NT2/D1 (cell line): ENCODE measurements around the gene CD248.
A peak's percentile ranks its signal among the peaks of the same experiment; 100 is the strongest.

Source experiments
- DNase-seq: peaks from one replicate; pipeline ENCODE4 v3.0.0-alpha.2; 2011; ENCODE audit warnings: low read depth, low spot score
- H3K27me3 ChIP-seq: 2 replicates; pipeline ENCODE4 v1.6.0; 2011; ENCODE audit warnings: mild to moderate bottlenecking; ENCODE audit not compliant: insufficient read length, insufficient read depth
- H3K36me3 ChIP-seq: 2 replicates; pipeline ENCODE4 v1.6.1; 2011; ENCODE audit warnings: mild to moderate bottlenecking, low read length, mixed read lengths; ENCODE audit not compliant: insufficient read depth, insufficient read length
- H3K4me1 ChIP-seq: 2 replicates; pipeline ENCODE4 v1.5.1; 2011; ENCODE audit not compliant: insufficient read depth, insufficient read length
- H3K4me3 ChIP-seq: 2 replicates; pipeline ENCODE4 v1.5.1; 2011; ENCODE audit warnings: low read depth; ENCODE audit not compliant: insufficient read length
- H3K9ac ChIP-seq: 2 replicates; pipeline ENCODE4 v1.6.0; 2011; ENCODE audit warnings: low read depth; ENCODE audit not compliant: insufficient read length
- H3K9me3 ChIP-seq: 2 replicates; pipeline ENCODE4 v1.5.1; 2011; ENCODE audit warnings: mild to moderate bottlenecking, low read length; ENCODE audit not compliant: insufficient read depth
- SUZ12 ChIP-seq: IDR thresholded peaks from 2 replicates; pipeline ENCODE4 v1.6.1; 2011; ENCODE audit not compliant: insufficient read length, insufficient read depth; ENCODE audit errors: extremely low read depth
- YY1 ChIP-seq: IDR thresholded peaks from 2 replicates; pipeline ENCODE4 v1.6.1; 2011; ENCODE audit not compliant: insufficient read length, insufficient read depth
- ZNF274 ChIP-seq: IDR thresholded peaks from 2 replicates; pipeline ENCODE4 v1.6.1; 2011; ENCODE audit warnings: mild to moderate bottlenecking, low read depth, low read length

The CD248 gene

DNA sequence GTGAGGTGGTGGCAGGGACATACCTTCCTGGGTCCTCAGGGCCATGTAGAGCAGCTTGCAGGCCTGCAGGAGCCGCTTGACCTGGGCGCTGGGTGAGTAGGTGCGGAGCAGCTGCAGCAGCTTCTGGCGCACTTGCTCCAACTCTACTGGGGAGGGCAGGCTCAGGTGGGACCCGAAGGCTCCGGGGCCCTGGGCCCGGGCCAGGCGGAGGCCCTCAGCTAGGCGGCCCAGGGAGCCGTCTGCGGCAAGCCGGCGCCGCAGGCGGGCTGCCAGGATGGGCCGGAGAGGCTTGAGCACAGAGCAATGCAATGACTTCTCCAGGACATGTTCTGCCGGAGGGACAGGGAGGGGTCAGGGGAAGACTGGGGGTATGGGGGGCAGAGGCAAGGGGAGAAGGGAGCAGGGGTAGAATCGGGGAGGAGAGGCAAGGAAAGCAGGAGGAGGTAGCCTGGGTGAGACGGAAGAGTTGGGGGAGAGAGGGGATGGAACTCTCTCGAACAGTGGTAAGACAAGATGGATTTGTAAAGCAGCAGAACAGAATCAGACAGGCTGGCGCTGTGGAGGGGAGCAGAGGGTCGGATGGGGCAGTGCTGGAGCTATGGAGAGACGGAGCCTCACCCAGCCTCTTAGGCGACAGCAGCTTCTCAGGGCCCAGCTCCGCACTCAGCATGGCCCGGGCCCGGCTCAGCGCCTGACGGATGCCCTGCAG lies 17.2 kb upstream of the CD248 start:
- H3K27me3 ChIP-seq: no peaks in the 10 kb centered on the region
- no peak overlapping the region for H3K4me3 ChIP-seq
- peak overlapping the region; percentile 37 for H3K9ac ChIP-seq
- H3K4me1 ChIP-seq: peaks cover 8% of the 10 kb centered on the region
- no peak for DNase-seq
- peaks cover 68% of the 10 kb centered on the region for H3K36me3 ChIP-seq
- no peaks in the 10 kb centered on the region for H3K9me3 ChIP-seq
- TF ChIP-seq SUZ12 (no peak), YY1 (no peak), ZNF274 (no peak)

DNA sequence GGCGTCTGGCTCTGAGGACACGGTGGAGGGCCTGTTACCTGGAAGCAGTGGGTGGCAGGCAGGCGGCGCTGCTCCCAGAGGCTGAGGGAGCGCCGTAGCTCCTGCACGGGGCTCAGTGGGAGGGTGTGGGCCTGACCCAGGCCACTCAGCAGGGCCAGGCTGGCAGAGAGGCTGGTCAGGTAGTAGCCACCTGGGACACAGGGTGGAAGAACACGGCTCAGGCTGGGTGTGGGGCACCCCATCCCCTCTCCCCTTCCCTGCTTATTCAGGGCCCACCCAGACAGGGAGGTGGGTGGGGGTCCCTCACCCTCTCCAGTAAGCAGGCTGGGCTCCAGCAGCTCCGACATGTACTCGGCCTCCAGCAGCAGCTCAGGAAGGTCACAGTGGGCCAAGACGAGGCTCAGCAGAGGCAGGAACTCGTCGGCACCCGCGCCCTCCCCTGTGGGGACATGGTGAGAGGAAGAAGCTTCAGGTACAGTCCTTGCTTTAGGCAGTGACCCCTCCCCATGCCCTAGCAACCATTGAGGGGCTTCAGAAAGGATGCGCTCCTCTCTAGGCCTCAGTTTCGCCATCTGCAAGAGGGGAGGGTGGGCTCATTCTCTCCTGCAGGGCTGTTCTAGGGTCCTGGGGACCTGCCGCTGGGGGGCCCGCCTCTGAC lies 16.5 kb upstream of the CD248 start:
- DNase-seq: no peak
- TF ChIP-seq ZNF274 (no peak), YY1 (no peak), SUZ12 (no peak)
- peaks cover 61% of the 10 kb centered on the region for H3K36me3 ChIP-seq
- peaks cover 8% of the 10 kb centered on the region for H3K4me1 ChIP-seq
- H3K9ac ChIP-seq: no peak overlapping the region
- H3K9me3 ChIP-seq: no peaks in the 10 kb centered on the region
- H3K4me3 ChIP-seq: no peak overlapping the region
- no peaks in the 10 kb centered on the region for H3K27me3 ChIP-seq

DNA sequence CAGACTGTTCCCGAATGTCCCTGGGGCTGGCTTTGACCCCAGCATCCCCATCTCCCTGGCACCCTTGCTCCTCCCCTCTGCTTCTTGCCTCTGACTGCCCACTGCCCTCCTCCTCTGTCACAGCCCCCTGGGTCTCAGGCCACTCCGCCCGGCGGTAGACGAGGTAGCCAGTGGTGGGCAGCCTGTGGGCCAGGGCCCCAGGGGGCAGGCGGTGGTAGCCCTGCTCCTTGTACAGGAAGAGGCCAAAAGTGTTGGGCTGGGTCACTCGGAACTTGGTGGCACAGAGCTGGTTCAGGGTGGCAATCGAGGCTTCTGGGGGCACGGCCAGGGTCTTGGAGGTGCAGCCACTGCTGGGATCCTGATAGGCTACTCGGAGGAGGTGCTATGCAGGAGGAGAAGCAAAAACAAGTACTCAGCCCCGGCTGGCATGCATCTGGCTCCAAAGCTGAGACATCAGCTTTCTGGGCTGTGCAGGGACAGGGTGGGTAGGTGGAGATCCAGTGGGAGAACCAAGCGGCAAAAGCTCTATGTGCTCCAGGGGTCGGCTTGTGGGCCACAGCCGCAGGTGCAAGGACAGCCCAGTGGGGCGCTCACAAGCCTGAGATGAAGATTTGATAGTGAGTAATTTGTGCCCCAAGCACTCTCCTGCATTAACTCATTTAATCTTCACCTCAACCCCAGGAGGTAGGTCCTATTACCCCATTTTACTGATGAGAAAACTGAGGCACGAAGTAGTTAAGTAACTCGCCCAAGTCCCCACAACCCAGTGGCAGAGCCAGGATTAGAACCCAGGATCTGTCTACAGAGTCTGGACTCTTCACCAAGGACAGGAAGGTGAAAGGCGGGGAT lies 15.8 kb upstream of the CD248 start:
- TF ChIP-seq YY1 (no peak), SUZ12 (no peak)
- Histone ChIP-seq H3K36me3 (peaks cover 54% of the 10 kb centered on the region), H3K4me1 (peaks cover 12% of the 10 kb centered on the region), H3K9me3 (no peaks in the 10 kb centered on the region), H3K9ac (no peak overlapping the region), H3K27me3 (no peaks in the 10 kb centered on the region), H3K4me3 (no peak overlapping the region)
- DNase-seq: no peak

DNA sequence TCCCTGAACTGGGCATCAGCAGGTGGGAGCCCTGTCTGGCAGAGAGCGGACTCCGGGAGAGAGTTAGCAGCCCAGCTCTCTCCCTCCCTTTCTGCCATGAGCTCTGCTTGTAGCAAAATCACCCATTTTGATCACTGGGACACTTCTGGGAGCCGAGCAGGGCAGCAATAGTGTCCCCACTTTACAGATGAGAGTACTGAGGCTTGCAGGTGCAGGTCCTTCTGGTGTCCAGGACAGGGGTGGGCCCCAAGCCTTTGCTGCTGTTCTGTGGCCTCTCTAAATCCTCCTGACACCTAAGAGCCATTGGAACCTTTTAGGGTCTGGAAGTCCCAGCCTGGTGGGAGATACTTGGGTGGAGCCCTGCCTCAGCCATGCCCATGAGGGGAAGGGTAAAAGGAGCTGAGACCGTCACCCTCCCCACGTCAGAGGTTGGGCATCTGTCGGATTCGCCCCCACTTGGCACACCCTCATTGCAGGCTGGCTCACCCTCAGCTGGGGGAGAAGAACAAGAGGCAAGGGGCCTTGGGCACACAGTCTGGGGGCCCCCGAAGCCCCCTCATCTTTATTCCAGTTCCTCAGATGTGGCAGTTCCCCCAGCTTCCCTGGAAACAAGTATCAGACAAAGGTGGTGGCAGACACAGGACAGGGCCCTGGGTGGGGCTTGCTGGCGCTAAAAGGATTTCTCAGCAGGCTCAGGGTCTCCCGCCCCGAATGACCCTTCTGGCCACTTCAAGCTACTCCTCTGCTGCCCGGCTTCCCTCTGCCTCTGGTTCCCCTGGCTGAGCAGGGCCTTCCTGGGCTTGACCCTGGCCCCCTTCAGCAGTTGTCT lies 14.9 kb upstream of the CD248 start:
- Histone ChIP-seq H3K4me1 (peaks cover 20% of the 10 kb centered on the region), H3K36me3 (peaks cover 45% of the 10 kb centered on the region), H3K27me3 (no peaks in the 10 kb centered on the region), H3K9me3 (no peaks in the 10 kb centered on the region), H3K9ac (no peak overlapping the region), H3K4me3 (no peak overlapping the region)
- TF ChIP-seq YY1 (no peak), ZNF274 (no peak), SUZ12 (no peak)
- DNase-seq: no peak

DNA sequence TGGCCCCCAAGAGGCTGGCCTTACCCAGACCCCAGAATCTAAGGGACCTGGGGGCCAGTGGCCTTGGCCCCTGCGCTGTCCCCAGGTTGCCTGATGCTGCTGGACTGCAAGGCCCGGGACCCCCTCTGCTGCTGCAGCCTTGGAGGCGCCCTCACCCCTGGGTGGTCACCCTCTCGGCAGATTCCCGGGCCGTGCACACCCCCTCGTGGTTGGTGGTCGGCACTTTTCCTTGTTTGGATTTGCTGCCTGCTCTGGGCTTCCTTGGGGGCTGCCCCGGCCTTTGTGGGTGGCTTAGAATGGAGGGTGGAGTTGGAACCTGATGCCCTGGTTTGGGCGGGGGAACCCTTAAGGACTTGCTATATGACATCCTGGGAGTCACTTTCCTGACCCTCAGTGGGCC lies 14.1 kb upstream of the CD248 start:
- no peak for DNase-seq
- H3K9ac ChIP-seq: no peak overlapping the region
- peaks cover 45% of the 10 kb centered on the region for H3K36me3 ChIP-seq
- no peaks in the 10 kb centered on the region for H3K27me3 ChIP-seq
- H3K9me3 ChIP-seq: no peaks in the 10 kb centered on the region
- TF ChIP-seq ZNF274 (no peak), YY1 (no peak), SUZ12 (no peak)
- peaks cover 26% of the 10 kb centered on the region for H3K4me1 ChIP-seq
- H3K4me3 ChIP-seq: no peak overlapping the region

DNA sequence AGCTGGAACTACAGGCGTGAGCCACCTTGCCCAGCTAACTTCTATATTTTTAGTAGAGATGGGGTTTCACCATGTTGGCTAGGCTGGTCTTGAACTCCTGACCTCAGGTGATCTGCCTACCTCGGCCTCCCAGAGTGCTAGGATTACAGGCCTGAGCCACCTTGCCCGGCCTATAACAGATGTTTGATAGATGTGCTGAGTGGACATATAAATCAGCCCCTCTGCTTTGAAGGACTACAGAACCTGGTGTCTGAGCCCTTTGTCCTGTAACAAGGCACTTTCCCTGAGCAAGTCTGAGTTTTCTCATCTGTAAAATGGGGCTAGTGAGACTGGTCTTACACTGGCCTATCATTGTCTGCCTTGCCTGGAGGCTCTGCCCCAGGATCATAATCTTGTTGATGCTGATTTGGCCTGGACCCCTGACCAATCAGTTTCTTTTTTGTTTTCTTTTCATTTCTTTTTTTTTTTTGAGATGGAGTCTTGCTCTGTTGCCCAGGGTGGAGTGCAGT lies 12.4 kb upstream of the CD248 start:
- DNase-seq: no peak
- H3K36me3 ChIP-seq: peaks cover 34% of the 10 kb centered on the region
- no peak overlapping the region for H3K4me3 ChIP-seq
- no peaks in the 10 kb centered on the region for H3K27me3 ChIP-seq
- no peak overlapping the region for H3K9ac ChIP-seq
- no peak for TF ChIP-seq SUZ12
- TF ChIP-seq YY1: no peak
- TF ChIP-seq ZNF274: no peak
- H3K9me3 ChIP-seq: no peaks in the 10 kb centered on the region
- peaks cover 36% of the 10 kb centered on the region for H3K4me1 ChIP-seq
